ENCODE results near the gene ITPK1. TPM values are rescaled to one million over a fixed set of nuclear protein-coding genes. Genes with fewer than 3 reads are reported as not detected.

ITPK1 gene
- total and polyA plus RNA-seq, 2 experiments from 2014 or later: 35.9 to 101 TPM

- H3K36me3 Mint-ChIP-seq (ENCODE audit: low read depth): no peaks in the 10 kb centered on the region
- no peaks in the 10 kb centered on the region for H3K36me3 ChIP-seq (ENCODE audit: insufficient read depth)
- H3K9me3 Mint-ChIP-seq: no peaks in the 10 kb centered on the region
- H3K4me1 ChIP-seq (ENCODE audit: insufficient read depth): peaks cover 13% of the 10 kb centered on the region; the same call in 1 of the 2 replicates
- no peak overlapping the region for H2AFZ ChIP-seq
- 0 out of 2 replicates have a peak overlapping the region, but pooled peaks have one; percentile 23 for H3K4me2 ChIP-seq
- H3F3A ChIP-seq (replicated peaks; ENCODE audit: low read depth): no peaks in the 10 kb centered on the region
- no peak for DNase-seq (ENCODE audit: low spot score)
- H3K9me2 ChIP-seq (ENCODE audit: insufficient read depth): no peaks in the 10 kb centered on the region
- peaks cover 13% of the 10 kb centered on the region for H3K27me3 Mint-ChIP-seq (ENCODE audit: insufficient read depth, low read depth, poor library complexity)
- H3K27ac ChIP-seq (ENCODE audit: low read depth): no peak overlapping the region
- H3K27ac Mint-ChIP-seq: peak overlapping the region; percentile 76
- no peak overlapping the region for H3K4me3 ChIP-seq
- ATAC-seq: no peak
- H3K4me1 Mint-ChIP-seq: peaks cover 49% of the 10 kb centered on the region
- peaks cover 40% of the 10 kb centered on the region for H4K20me1 ChIP-seq (replicated peaks; ENCODE audit: insufficient read depth)
- H3K79me2 ChIP-seq (replicated peaks; ENCODE audit: insufficient read depth): peaks cover 100% of the 10 kb centered on the region
- H3K27me3 ChIP-seq (ENCODE audit: insufficient read depth): no peaks in the 10 kb centered on the region
- TF ChIP-seq JUNB (IDR thresholded peaks at IDR 0.05; ENCODE audit: unreplicated experiment) (no peak), REST (IDR thresholded peaks at IDR 0.05; ENCODE audit: unreplicated experiment) (no peak), NANOG (IDR thresholded peaks at IDR 0.05; ENCODE audit: borderline replicate concordance) (no peak), CREB1 (CRISPR knock-in tag; IDR thresholded peaks at IDR 0.05; ENCODE audit: low read depth) (no peak), ZNF462 (CRISPR knock-in tag; IDR thresholded peaks at IDR 0.05) (no peak), STAT1 (IDR thresholded peaks at IDR 0.05; ENCODE audit: unreplicated experiment) (no peak), ZNF114 (CRISPR knock-in tag; IDR thresholded peaks at IDR 0.05) (no peak)
- no peak overlapping the region; the same call in 2 of the 3 replicates for H3K4me3 Mint-ChIP-seq
These were observed 14.5 kb downstream of the ITPK1 start for GRCh38 chr14:93101181-93101580.

Data from GM23338 (cell line).